ENCODE results near the gene MPST.

The MPST gene

DNA sequence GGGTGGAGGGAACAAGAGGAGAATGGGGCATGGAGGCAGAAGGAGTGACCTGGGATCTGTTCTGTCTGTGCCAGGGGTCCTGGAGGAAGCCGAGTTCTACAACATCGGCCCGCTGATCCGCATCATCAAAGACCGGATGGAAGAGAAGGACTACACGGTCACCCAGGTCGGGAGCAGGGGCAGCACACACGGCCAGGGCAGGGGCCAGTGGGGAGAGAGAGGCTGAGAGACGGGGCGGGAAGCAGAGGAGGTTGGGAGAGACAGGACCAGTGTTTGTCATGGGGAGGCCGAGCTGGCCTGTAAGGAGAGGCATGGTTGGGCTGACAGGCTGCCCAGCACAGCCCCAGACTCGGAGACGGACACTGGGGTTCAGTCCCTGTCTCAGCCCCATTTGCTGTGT lies 36.7 kb downstream of the MPST start:
- TF ChIP-seq CTCF (IDR thresholded peaks at IDR 0.05; ENCODE audit: low read length, missing control alignments) = no peak
- no peak overlapping the region for H3K4me3 ChIP-seq (replicated peaks; ENCODE audit: low read depth, low read length)
- DNase-seq (ENCODE audit: low read depth) = no peak

DNA sequence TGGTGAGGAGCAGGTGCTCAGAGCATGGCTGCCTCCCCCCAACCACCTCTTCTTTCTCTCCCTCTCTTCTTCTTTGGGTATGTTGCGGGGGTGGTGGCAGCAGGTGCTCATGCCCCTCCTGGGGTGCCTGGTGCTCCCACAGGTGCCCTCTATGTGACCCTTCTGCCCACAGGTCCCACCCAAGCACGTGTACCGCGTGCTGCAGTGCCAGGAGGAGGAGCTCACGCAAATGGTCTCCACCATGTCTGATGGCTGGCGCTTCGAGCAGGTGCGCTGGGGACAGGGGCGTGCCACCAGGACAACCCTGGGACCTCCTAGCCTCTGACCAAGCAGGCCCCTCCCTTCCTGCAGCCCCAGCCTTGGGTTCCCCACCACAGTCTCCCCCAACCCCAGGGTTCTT lies 37.7 kb downstream of the MPST start:
- no peak for DNase-seq (ENCODE audit: low read depth)
- H3K4me3 ChIP-seq (replicated peaks; ENCODE audit: low read depth, low read length) = no peak overlapping the region
- no peak for TF ChIP-seq CTCF (IDR thresholded peaks at IDR 0.05; ENCODE audit: low read length, missing control alignments)

DNA sequence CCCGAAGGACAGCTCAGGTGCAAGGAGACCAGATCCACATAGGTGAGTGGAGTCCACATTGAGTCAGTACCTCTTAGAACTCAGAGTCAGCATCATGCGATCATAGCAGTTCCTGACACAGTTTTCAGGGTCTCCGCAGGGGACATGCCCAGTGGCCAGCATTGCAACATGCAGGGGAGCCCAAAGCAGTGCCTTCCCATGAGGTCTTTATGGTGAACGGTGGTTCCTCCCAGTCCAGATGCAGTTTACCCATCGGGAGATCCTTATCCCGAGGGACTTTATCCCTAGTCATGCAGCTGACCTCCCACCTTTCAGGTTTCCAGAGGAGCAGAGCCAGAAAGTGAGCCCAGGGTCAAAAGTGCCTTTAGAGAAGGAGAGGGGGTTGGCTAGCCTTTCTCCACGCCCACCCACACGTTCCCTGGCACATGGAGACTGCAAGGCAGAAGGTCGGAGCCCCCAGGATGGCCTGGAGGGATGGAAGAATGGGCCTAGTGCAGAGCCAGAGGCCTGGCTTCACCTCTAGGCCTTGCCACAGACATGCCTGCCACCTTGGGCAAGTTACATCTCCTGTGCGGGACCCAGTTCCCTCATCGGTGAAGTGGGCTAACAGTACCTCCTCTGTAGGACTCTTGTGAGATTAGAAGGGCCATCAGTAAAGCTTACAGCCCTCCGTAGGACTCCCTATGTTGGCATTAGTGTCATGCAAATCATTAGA lies 38.4 kb downstream of the MPST start:
- no peak for TF ChIP-seq CTCF (IDR thresholded peaks at IDR 0.05; ENCODE audit: low read length, missing control alignments)
- no peak overlapping the region for H3K4me3 ChIP-seq (replicated peaks; ENCODE audit: low read depth, low read length)
- no peak for DNase-seq (ENCODE audit: low read depth)

DNA sequence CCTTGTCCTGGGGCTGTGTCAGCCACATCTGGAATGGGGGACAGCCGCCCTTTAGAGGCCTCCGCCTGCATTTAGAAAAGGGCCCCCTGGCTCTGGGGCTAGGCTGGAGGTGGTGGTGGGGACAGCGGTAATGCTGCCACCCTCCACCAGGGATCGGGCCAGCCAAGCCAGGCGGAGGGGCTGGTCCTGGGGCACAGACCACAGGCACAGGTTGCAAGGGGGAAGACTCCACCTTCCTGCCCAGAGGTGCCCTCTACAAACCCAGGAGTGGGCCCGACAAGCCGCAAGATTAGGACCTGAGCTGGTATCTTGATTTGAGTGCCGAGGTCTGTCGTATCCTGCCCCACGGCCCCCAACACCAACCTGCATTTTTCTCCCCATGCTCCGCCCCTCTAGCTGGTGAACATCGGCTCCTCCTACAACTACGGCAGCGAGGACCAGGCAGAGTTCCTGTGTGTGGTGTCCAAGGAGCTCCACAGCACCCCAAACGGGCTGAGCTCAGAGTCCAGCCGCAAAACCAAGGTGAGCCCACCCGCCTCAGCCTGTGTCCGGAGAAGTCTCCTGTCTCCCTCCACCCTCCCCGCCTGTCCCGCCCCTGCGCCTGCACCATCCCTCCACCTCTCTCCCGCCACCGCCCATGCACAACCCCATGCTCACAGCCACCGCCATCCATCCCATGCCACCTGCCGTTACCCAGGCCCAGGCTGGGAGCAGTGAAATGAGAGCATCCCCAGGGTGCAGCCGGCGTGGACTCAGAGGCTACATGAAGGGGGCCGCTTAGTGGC lies 39.6 kb downstream of the MPST start:
- H3K4me3 ChIP-seq (replicated peaks; ENCODE audit: low read depth, low read length) = no peak overlapping the region
- TF ChIP-seq CTCF (IDR thresholded peaks at IDR 0.05; ENCODE audit: low read length, missing control alignments) = no peak
- DNase-seq (ENCODE audit: low read depth) = no peak

- DNase-seq (ENCODE audit: low read depth) = no peak
- no peak overlapping the region for H3K4me3 ChIP-seq (replicated peaks; ENCODE audit: low read depth, low read length)
- no peak for TF ChIP-seq CTCF (IDR thresholded peaks at IDR 0.05; ENCODE audit: low read length, missing control alignments)
These were observed 40.4 kb downstream of the MPST start for GRCh38 chr22:37059876-37060449.

- no peak for DNase-seq (ENCODE audit: low read depth)
- H3K4me3 ChIP-seq (replicated peaks; ENCODE audit: low read depth, low read length) = no peak overlapping the region
- TF ChIP-seq CTCF (IDR thresholded peaks at IDR 0.05; ENCODE audit: low read length, missing control alignments) = no peak
These were observed 41.5 kb downstream of the MPST start for GRCh38 chr22:37060801-37061610.

All from fibroblast of pulmonary artery (primary cell).